ENCODE measurements around the gene APCDD1. TPM values are rescaled to one million over a fixed set of nuclear protein-coding genes. Genes with fewer than 3 reads are reported as not detected.

The APCDD1 gene
- polyA plus RNA-seq, 1 of the 3 experiments (the other 2 are of a cell fraction) = 0.02 TPM

GRCh38 chr18:10481831-10482230 lies 27.4 kb downstream of the APCDD1 start (continued):
- TF ChIP-seq MXI1 (IDR thresholded peaks at IDR 0.05; ENCODE audit: low read depth, low read length) (no peak), EZH2phosphoT487 (IDR thresholded peaks at IDR 0.05; ENCODE audit: borderline replicate concordance, low read depth) (no peak), USF2 (IDR thresholded peaks at IDR 0.05; ENCODE audit: borderline replicate concordance, low read depth, low read length) (no peak), CHD2 (IDR thresholded peaks at IDR 0.05; ENCODE audit: low read length, partially characterized antibody) (no peak), ELF1 (IDR thresholded peaks at IDR 0.05) (no peak), YY1 (IDR thresholded peaks at IDR 0.05; ENCODE audit: low read depth) (no peak), EP300 (IDR thresholded peaks at IDR 0.05; ENCODE audit: borderline replicate concordance in 1 of 2, low read depth in 1 of 2, low read length in 1 of 2) (no peak), GATA2 (CRISPR knock-in tag; IDR thresholded peaks at IDR 0.05) (no peak)

GRCh38 chr18:10482363-10482984 lies 28.0 kb downstream of the APCDD1 start:
- 63% methylated on average over 10 of the region's 11 CpGs for WGBS (ENCODE audit: low lambda C conversion rate)
- no peaks in the 10 kb centered on the region for H3K9me2 ChIP-seq
- no peak overlapping the region for H3K4me3 ChIP-seq (ENCODE audit: low read depth in 2 of 2, low read length in 1 of 2)
- no peaks in the 10 kb centered on the region for H3K9me3 ChIP-seq
- no peak overlapping the region for H3K4me2 ChIP-seq
- no peaks in the 10 kb centered on the region; the same call in 1 of the 2 replicates for H3K27me3 ChIP-seq (ENCODE audit: insufficient read depth)
- no peak overlapping the region for H3K9ac ChIP-seq
- POLR2A ChIA-PET = no interaction called here
- H3K4me1 ChIP-seq (ENCODE audit: control insufficient read depth in 1 of 2, insufficient read depth in 2 of 2, low read depth in 1 of 2, low read length in 1 of 2) = no peaks in the 10 kb centered on the region; a peak in 1 of 4 replicates
- CTCF ChIA-PET = interaction anchor here (0.7 kb wide), 1 partner anchor 345 kb away, joined by 3 read pairs; no protein-coding TSS in a partner anchor
- no peaks in the 10 kb centered on the region for H4K20me1 ChIP-seq (ENCODE audit: insufficient read depth)
- no peaks in the 10 kb centered on the region for H3K79me2 ChIP-seq (ENCODE audit: insufficient read depth)
- H2AFZ ChIP-seq (ENCODE audit: low read depth) = no peak overlapping the region
- no peak overlapping the region for H3K27ac ChIP-seq (ENCODE audit: low read depth in 2 of 2, low read length in 1 of 2)
- no peaks in the 10 kb centered on the region for H3K36me3 ChIP-seq (replicated peaks in 1 of 2; ENCODE audit: control insufficient read depth in 1 of 2, insufficient read depth in 2 of 2, low read length in 1 of 2)
- H3F3A ChIP-seq (replicated peaks; ENCODE audit: insufficient read depth) = no peaks in the 10 kb centered on the region
- TF ChIP-seq TEAD4 (IDR thresholded peaks at IDR 0.05; ENCODE audit: borderline replicate concordance, insufficient read depth) (no peak), POLR2AphosphoS5 (IDR thresholded peaks at IDR 0.05; ENCODE audit: low read depth, low read length) (no peak), RCOR1 (IDR thresholded peaks at IDR 0.05; ENCODE audit: low read length) (no peak), MEF2A (IDR thresholded peaks at IDR 0.05; ENCODE audit: borderline replicate concordance, low read depth) (no peak), YY1 (IDR thresholded peaks at IDR 0.05; ENCODE audit: low read depth) (no peak), NFIC (IDR thresholded peaks at IDR 0.05; ENCODE audit: borderline replicate concordance) (no peak), TAF1 (IDR thresholded peaks at IDR 0.05; ENCODE audit: borderline replicate concordance, low read depth, low read length) (no peak), CHD2 (IDR thresholded peaks at IDR 0.05; ENCODE audit: low read length, partially characterized antibody) (no peak), PBX3 (IDR thresholded peaks at IDR 0.05) (no peak), FOXM1 (IDR thresholded peaks at IDR 0.05; ENCODE audit: low read depth) (no peak), USF2 (IDR thresholded peaks at IDR 0.05; ENCODE audit: borderline replicate concordance, low read depth, low read length) (no peak), IRF3 (IDR thresholded peaks at IDR 0.05; ENCODE audit: low read depth, low read length) (no peak), GATA2 (CRISPR knock-in tag; IDR thresholded peaks at IDR 0.05) (no peak), FOXJ3 (CRISPR knock-in tag; IDR thresholded peaks at IDR 0.05) (no peak), ELF1 (IDR thresholded peaks at IDR 0.05) (no peak)
- no peak for DNase-seq
